Activated B cell treated with CpG ODN at 0.5 μM for 24 hours (primary cell): ENCODE measurements around the gene ACTR1B. TPM values are rescaled to one million over a fixed set of nuclear protein-coding genes. Genes with fewer than 3 reads are reported as not detected.
"Not testable (repeated sequence)": the region's sequence is repeated elsewhere in the genome, so short reads cannot be mapped to it uniquely, and the experiment has no call there.

Experiments
- ATAC-seq: fragments of 200-7000 bp; cut with Tn5 transposase; one replicate; pipeline ENCODE4 v1.10.0; 2021; ENCODE audit warnings: low read depth, mild to moderate bottlenecking, moderate library complexity
- CTCF ChIA-PET: fragments of 350-600 bp; sonication (Branson Sonifier 250); formaldehyde crosslinking; loops from one replicate; lab custom pipeline; 2021; ENCODE audit warnings: antibody characterized with exemption; lab: Charles Lee
- POLR2A ChIA-PET: fragments of 350-600 bp; sonication (Branson Sonifier 250); formaldehyde crosslinking; loops from one replicate; lab custom pipeline; 2021; ENCODE audit warnings: antibody characterized with exemption; lab: Charles Lee
- DNase-seq: peaks from one replicate; pipeline ENCODE4 v3.0.0; 2022
- H3K27ac Mint-ChIP-seq: one replicate; pipeline ENCODE4 v1.8.0; 2020; ENCODE audit warnings: mixed read lengths
- H3K27me3 Mint-ChIP-seq: one replicate; pipeline ENCODE4 v1.8.0; 2021; ENCODE audit warnings: mixed read lengths
- H3K36me3 Mint-ChIP-seq: one replicate; pipeline ENCODE4 v1.8.0; 2021; ENCODE audit warnings: low read depth, mixed read lengths
- H3K4me1 Mint-ChIP-seq: one replicate; pipeline ENCODE4 v1.8.0; 2021; ENCODE audit warnings: mixed read lengths
- H3K4me3 Mint-ChIP-seq: one replicate; pipeline ENCODE4 v1.8.0; 2020; ENCODE audit warnings: mild to moderate bottlenecking, mixed read lengths
- H3K9me3 Mint-ChIP-seq: one replicate; pipeline ENCODE4 v1.8.0; 2020; ENCODE audit warnings: mixed read lengths
- CTCF ChIP-seq: fragments of 200-600 bp; IDR thresholded peaks from one replicate; pipeline ENCODE4 v1.8.0; 2022; ENCODE audit warnings: antibody characterized with exemption, mild to moderate bottlenecking
- intact Hi-C: fragments of 100-400 bp; cut with micrococcal nuclease; formaldehyde crosslinking; loops from one replicate; pipeline ENCODE4 v1.15.1; 2024
- total RNA-seq: library from RNA; stranded (reverse); gene quantifications from 2 replicates; pipeline ENCODE4 v1.2.3, GENCODE V29; 2022

Gene ACTR1B
- total RNA-seq, 1 donor from 2014 or later: 55.9 TPM

GRCh38 chr2:97645112-97645694 is 18.6 kb downstream of the ACTR1B start:
- Mint-ChIP-seq H3K27ac (peak overlapping the region; percentile 94), H3K4me1 (peaks cover 19% of the 10 kb centered on the region), H3K36me3 (peaks cover 32% of the 10 kb centered on the region), H3K9me3 (no peaks in the 10 kb centered on the region), H3K27me3 (no peaks in the 10 kb centered on the region), H3K4me3 (peak overlapping the region; percentile 94)
- ChIA-PET CTCF (interaction anchor here (0.6 to 2.0 kb wide), 4 partner anchors 18 to 55 kb away, joined by 4 to 18 read pairs (median 10); partner anchors contain the start of gene ACTR1B), POLR2A (interaction anchor here (0.6 to 10.2 kb wide), 7 partner anchors 17 to 839 kb away, joined by 3 to 207 read pairs (median 5); partner anchors contain the start of genes ACTR1B, ANKRD36B and C2orf92)
- no peak for TF ChIP-seq CTCF
- ATAC-seq (peak; percentile 40), DNase-seq (no peak)
- intact Hi-C loops: loop anchor here (1.0 to 5.0 kb wide), 4 partner anchors 19 to 1008 kb away; partner anchors contain the start of genes ACTR1B and KANSL3

GRCh38 chr2:97644023-97644717 is 19.7 kb downstream of the ACTR1B start:
- Mint-ChIP-seq H3K9me3 (no peaks in the 10 kb centered on the region), H3K27me3 (no peaks in the 10 kb centered on the region), H3K27ac (no peak overlapping the region), H3K4me3 (no peak overlapping the region), H3K4me1 (peaks cover 19% of the 10 kb centered on the region), H3K36me3 (peaks cover 22% of the 10 kb centered on the region)
- intact Hi-C loops: loop anchor here (2.0 kb wide), 1 partner anchor 53 kb away; no protein-coding TSS in a partner anchor
- ATAC-seq (no peak), DNase-seq (no peak)
- CTCF ChIA-PET: no interaction called here
- POLR2A ChIA-PET: interaction anchor here (10.2 kb wide), 1 partner anchor 18 kb away, joined by 207 read pairs; the partner anchor contains the start of gene ACTR1B
- no peak for TF ChIP-seq CTCF

GRCh38 chr2:97626049-97626430 is 37.8 kb downstream of the ACTR1B start:
- H3K27ac Mint-ChIP-seq, CTCF ChIA-PET, H3K27me3 Mint-ChIP-seq, ATAC-seq, DNase-seq, H3K9me3 Mint-ChIP-seq, H3K4me3 Mint-ChIP-seq, intact Hi-C loops, H3K36me3 Mint-ChIP-seq, H3K4me1 Mint-ChIP-seq, POLR2A ChIA-PET: not testable (repeated sequence)

- POLR2A ChIA-PET, H3K4me3 Mint-ChIP-seq, CTCF ChIA-PET, H3K27me3 Mint-ChIP-seq, H3K36me3 Mint-ChIP-seq, DNase-seq, H3K9me3 Mint-ChIP-seq, H3K4me1 Mint-ChIP-seq, H3K27ac Mint-ChIP-seq, ATAC-seq, intact Hi-C loops: not testable (repeated sequence)
Observed at GRCh38 chr2:97625354-97626048, 38.3 kb downstream of the ACTR1B start.

GRCh38 chr2:97622976-97623375 is 40.9 kb downstream of the ACTR1B start:
- H3K27me3 Mint-ChIP-seq, H3K36me3 Mint-ChIP-seq, H3K4me1 Mint-ChIP-seq, H3K9me3 Mint-ChIP-seq, DNase-seq, H3K27ac Mint-ChIP-seq, H3K4me3 Mint-ChIP-seq, ATAC-seq, POLR2A ChIA-PET, intact Hi-C loops, CTCF ChIA-PET: not testable (repeated sequence)

GRCh38 chr2:97620492-97620891 is 43.4 kb downstream of the ACTR1B start:
- intact Hi-C loops, H3K27me3 Mint-ChIP-seq, DNase-seq, H3K4me3 Mint-ChIP-seq, H3K9me3 Mint-ChIP-seq, H3K4me1 Mint-ChIP-seq, CTCF ChIA-PET, H3K36me3 Mint-ChIP-seq, H3K27ac Mint-ChIP-seq, POLR2A ChIA-PET, ATAC-seq: not testable (repeated sequence)

- ATAC-seq, H3K4me3 Mint-ChIP-seq, DNase-seq, H3K27me3 Mint-ChIP-seq, intact Hi-C loops, H3K36me3 Mint-ChIP-seq, H3K9me3 Mint-ChIP-seq, H3K27ac Mint-ChIP-seq, POLR2A ChIA-PET, H3K4me1 Mint-ChIP-seq, CTCF ChIA-PET: not testable (repeated sequence)
Observed at GRCh38 chr2:97618939-97619827, 44.7 kb downstream of the ACTR1B start.
